KBM-7 (cell line): ENCODE measurements around the gene AKAP9.
"Not testable (repeated sequence)": the region's sequence is repeated elsewhere in the genome, so short reads cannot be mapped to it uniquely, and the experiment has no call there.

Experiments used
- DNase-seq: peaks from one replicate; pipeline ENCODE4 v3.0.0-alpha.2; 2015
- in situ Hi-C: fragments of 300-500 bp; cut with MboI; formaldehyde crosslinking; loops from 2 replicates; pipeline ENCODE4 v1.14.3; 2020; ENCODE audit warnings: low sequenced_read_pairs, low pct_unique_long_range_greater_than_20kb, mixed read lengths

The AKAP9 gene

DNA sequence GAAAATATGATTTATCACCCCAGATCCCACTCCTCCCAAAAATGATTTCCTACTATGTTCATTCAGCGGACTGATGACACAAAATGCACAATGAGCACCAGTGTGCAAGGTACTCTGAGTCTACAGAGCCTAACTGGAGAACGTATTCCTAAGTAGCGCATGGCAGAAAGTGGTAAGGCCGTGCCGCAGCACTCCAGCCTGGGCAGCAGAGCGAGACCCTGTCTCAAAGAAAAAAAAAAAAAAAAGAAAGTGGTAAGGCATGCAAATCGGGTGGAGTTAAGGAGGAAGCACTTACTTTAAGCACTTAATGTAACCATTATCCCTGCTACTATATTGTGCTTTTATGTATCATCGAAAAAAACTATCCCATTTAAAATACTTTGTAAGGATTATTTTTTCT, 168.2 kb downstream of the AKAP9 start:
- in situ Hi-C loops = no loop called here
- no peak for DNase-seq

DNA sequence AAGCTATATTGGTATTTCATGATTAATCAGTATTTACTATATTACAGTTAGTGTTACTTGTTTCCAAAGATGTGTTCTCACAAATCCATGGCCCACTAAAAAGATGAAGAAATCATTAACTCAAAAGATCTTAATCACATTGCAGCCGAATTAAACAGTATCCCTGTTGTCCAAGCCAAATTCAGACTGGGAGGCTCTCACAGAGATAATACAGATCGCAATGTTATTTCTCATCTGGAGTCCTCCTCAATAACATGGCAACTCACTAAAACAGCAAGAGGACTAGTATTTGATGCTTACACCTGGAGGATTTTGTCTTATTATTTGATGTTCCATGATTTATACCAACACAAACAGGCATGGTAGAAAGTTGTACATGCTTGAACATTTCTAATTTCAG, 170.2 kb downstream of the AKAP9 start:
- in situ Hi-C loops = no loop called here

DNA sequence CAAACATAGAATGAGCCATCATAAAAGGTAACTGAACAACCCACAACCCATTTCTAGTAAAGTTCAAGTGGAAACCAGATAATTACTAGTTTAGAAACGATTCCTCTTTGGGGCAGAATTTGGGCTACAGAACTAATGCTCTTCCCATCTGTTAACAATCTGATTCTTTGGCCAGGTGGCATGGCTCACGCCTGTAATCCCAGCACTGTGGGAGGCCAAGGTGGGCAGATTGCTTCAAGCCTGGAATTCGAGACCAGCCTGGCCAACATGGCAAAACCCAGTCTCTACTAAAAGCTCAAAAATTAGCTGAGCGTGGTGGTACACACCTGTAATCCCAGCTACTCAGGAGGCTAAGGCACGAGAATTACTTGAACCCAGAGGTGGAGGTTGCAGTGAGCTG, 175.2 kb downstream of the AKAP9 start:
- no peak for DNase-seq
- in situ Hi-C loops = no loop called here

More for the DNA sequence above, 170.2 kb downstream of the AKAP9 start:
- DNase-seq = no peak

DNA sequence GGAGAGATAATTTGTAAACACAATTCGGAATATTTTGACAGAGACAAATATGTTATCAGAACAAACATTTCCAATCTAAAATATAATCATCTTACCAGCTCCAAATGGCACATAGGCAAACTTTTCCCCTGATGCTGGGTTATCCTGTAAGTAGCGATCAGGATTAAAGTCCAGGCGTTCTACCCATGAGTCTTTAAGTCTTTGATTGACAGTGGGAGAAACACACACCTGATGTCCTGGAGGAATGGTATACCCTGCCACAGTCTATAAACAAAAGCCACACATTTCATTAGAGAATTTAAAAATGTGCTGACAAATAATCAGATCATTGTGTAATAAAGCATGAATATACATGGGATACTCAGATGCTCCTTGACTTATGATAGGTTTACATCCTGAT, 176.3 kb downstream of the AKAP9 start:
- in situ Hi-C loops = no loop called here

DNA sequence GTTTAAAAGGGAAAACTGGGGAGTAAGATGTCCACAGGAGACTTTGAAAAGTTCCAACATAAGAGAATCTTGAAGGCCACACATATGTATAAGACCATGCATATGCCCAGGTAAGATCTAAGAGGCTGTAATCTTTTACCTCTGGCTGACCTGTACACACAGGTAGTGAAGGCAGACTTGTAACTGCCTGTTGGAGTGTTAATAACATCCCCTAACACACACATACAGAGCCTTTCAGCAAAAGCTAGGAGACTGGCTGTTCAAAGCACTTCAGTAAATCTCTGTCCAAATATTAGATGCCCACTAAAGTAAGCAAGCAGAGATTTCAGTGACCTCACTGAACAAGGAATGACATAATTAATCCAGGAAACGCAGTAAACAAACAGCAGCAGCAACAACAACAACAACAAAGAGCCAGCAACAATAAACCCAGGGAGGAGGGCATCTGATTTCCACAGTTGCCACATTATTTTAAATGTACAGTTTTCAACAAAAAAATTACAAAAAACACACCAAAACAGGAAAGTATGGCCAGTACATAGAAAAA, 178.6 kb downstream of the AKAP9 start:
- in situ Hi-C loops = no loop called here

More for the DNA sequence above, 176.3 kb downstream of the AKAP9 start:
- DNase-seq = no peak

DNA sequence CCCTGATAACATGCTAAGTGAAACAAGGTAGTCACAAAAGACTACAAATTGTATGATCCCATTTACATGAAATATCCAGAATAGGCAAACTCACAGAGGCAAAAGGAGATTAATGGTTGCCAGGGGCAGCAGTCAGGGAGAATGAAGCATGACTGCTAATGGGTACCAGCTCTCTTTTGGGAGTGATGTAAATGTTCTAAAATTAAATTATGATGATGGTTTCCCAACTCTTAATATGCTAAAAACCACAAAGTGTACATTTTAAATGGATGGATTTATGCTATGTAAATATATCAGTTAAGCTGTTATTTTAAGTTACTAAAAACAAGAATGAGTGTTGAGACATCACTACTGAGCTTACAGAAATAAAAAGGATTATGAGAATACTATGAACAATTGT, 181.0 kb downstream of the AKAP9 start:
- no peak for DNase-seq
- in situ Hi-C loops = no loop called here

More for the DNA sequence above, 178.6 kb downstream of the AKAP9 start:
- no peak for DNase-seq

DNA sequence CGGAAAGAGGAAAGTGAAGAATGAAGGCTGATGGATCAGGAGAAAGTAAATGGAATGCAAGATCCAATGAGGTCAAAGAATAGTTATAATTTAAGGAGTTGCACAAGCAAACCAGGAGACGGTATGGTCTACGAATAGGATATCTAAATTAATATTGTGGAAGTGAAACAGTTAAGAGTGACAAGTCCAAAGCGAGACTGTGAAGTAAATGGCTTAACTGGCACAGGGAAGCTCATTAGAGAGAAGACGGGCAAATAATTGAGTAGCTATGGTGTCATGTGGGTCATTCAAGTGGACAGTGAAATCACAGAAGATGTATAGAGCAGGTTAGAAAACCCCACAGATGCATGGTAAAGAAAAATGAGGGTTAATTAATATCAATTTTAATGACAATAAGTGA, 190.4 kb downstream of the AKAP9 start:
- DNase-seq = no peak
- in situ Hi-C loops = no loop called here

DNA sequence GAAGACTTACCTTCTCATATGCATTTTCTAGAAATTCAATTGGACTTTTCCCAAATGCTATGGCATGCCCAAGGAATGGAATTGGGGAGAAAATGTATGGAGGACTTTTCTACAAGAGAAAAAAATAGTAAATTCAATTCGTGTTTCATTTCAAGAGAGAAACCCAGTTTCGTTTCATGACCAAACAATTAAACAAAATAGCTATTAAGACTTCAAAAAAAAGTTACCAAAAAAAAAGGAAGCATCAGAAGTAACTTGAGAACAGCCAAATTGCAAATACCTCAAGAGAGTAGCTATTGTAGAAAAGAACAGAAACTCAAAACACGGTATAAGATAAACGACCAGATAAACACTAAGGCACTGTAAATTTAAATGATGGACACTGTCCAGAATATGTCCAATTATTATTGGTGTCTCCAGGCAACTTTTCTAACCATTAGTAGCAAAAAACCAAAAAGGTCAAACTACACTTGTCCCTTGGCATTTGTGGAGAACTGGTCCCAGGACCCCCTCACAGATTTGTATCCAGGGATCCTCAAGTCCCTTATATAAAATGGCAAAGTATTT, 191.2 kb downstream of the AKAP9 start:
- no peak for DNase-seq
- in situ Hi-C loops = no loop called here

DNA sequence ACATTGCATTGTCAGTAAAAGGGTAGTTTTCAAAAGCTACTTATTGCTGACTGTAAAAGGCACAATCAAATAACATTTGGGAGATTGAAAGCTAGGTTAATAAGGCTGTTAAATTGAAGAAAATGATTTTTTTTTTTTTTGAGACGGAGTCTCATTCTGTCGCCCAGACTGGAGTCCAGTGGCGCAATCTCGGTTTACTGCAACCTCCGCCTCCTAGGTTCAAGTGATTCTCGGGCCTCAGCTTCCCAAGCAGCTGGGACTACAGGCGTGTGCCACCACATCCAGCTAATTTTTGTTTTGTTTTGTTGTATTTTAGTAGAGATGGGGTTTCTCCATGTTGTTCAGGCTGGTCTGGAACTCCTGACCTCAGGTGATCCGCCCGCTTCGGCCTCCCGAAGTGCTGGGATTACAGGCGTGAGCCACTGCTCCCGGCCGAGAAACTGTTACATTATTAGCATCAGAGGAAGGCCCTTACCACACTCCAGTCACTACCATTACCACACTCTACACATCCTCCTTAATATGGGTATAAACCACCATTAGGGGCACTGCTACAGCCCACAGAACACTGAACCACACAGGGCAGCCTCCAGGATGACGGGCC, 192.6 kb downstream of the AKAP9 start:
- DNase-seq = no peak
- in situ Hi-C loops = no loop called here

DNA sequence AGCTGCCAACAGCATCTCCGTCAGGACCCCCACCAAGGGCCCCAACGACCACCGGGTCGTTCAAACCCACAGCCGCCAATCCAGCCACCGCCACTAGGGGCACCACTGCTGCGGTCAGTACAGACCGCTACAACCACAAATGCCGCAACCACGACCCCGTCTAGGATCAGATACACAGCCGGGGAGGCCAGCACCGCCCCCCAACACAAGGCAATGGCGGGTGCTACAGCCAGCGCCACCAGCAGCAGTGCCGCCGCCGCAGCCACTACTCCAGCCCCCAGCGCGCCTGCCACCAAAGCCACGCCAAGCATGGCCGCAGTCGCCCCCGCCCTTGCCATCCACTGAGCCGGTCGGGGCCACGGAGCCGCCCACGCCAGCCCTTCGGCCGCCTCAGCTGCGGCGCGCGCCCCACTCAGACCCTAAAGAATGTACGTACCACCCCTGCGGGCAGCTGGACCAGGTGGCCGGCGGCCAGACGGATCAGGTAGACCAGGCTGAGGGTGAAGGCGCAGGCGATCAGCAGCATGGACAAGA, 193.1 kb downstream of the AKAP9 start:
- peak; percentile 78 for DNase-seq
- in situ Hi-C loops = no loop called here

DNA sequence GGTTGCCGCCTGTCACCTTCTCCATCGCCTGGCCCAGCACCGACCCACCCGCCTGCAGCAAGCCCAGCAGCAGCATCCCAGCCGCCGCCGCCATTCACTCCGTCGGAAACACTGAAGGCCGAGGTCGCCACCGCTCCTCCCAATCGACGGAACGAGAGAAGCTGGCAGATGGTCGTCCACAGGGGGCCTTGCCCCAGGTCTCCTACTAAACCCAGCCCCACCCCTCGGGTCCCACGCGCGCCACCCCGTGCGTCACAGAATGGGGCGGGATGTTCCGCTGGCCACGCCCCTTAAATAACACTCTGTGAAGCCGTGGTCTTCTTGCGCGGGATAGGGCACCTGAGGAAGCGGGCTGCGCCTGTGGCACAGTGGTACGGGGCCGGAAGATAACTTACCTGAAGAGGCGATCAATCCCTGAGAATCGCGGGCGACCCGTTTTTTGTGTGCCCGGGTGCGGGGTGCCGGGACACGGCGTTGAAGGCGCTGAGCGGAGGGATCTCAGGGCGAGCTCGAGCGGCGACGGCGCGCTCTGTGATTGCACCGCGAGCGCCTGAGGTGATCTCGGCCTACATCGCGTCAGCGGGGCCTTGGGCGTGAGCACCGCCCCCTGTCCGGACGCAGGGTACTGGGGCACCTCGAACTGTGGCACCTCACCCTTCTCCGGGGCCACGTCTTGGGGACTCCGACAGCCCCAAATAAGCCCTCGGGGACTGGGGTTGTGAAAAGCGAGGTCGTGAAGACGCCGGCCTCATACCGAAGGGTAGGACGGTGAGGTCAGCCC, 193.8 kb downstream of the AKAP9 start, which contains the start of gene CYP51A1:
CYP51A1 (minus strand) TSS at position 207 of the 781 bp plus-strand sequence; CDS start at position 94, 113 bp downstream.
- peak; percentile 93 for DNase-seq
- in situ Hi-C loops = no loop called here

DNA sequence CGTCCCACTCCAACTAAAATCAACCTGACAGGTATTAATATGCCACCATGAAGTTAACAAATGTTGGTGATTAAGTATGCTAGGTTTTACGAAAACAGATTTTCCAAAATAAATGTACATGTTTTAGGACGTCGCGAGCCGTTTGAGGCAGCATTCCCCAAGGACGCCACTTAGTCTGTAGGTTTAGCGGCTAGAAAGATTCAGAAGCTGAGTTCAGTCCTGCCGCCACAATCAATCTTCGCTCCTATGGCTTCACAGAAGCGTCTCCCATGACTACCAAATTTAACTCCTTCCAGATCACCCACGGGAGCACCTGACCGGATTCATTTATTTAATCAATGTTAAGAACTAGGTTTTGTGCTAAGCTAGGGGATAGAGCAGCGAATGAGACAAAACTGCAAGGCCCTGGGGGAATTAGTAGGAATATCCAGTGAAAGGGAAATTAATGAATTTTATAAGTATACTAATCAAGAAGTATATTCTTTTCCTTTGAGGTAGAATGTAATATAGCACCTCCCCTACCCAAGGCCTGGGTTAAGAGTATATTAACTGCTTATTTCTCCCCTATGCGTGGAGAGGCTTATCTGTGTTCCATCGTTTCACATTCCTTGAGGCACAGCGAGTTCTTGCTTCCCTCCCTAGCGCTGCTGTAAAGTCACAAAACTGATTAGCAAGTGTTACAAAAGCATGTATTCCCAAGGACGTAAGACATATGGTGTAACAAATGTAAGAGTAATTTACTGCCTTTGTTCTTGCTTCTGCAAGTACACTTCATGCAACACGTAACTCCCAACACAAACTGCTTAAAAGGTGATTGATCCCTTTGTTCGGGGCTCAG, 194.6 kb downstream of the AKAP9 start:
- in situ Hi-C loops = no loop called here
- DNase-seq = no peak

DNA sequence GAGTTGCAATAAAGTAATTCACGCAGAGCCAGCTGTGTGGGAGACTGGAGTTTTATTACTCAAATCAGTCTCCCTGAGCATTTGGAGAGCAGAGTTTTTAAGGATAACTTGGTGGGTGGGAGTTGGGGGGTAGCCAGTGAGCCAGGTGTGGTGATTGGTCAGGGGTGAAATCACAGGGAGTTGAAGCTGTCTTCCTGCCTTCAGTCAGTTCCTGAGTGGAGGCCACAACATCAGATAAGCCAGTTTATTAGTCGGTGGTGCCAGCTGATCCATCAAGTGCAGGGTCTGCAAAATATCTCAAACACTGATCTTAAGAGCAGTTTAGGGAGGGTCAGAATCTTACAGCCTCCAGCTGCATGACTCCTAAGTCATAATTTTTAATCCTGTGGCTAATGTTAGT, 196.9 kb downstream of the AKAP9 start:
- DNase-seq = peak; percentile 38
- in situ Hi-C loops = no loop called here

DNA sequence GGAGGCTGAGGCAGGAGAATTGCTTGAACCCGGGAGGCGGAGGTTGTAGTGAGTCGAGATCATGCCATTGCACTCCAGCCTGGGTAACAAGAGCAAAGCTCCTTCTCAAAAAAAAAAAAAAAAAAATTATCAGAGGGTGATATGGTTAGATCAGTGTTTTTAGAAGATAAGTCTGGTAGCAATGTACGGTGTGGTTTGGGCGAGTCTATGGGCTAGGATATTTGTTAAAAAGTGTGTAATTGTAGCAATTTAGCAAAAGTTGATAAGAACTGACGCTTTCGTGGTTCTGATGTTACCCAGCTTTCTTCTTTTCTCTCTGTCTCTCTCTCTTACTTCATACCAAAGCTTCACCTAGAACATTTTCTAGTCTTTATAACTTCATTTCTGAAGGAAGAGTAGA, 200.5 kb downstream of the AKAP9 start:
- in situ Hi-C loops = no loop called here
- DNase-seq = no peak

DNA sequence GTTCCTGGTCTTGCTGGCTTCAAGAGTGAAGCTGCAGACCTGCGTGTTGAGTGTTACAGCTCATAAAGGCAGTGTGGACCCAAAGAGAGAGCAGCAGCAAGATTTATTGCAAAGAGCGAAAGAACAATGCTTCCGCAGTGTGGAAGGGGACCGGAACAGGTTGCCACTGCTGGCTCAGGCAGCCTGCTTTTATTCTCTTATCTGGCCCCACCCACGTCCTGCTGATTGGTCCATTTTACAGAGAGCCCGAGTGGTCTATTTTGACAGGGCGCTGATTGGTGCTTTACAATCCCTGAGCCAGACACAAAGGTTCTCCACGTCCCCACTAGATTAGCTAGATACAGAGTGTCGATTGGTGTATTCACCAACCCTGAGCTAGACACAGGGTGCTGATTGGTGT, 202.1 kb downstream of the AKAP9 start:
- DNase-seq, in situ Hi-C loops: not testable (repeated sequence)

DNA sequence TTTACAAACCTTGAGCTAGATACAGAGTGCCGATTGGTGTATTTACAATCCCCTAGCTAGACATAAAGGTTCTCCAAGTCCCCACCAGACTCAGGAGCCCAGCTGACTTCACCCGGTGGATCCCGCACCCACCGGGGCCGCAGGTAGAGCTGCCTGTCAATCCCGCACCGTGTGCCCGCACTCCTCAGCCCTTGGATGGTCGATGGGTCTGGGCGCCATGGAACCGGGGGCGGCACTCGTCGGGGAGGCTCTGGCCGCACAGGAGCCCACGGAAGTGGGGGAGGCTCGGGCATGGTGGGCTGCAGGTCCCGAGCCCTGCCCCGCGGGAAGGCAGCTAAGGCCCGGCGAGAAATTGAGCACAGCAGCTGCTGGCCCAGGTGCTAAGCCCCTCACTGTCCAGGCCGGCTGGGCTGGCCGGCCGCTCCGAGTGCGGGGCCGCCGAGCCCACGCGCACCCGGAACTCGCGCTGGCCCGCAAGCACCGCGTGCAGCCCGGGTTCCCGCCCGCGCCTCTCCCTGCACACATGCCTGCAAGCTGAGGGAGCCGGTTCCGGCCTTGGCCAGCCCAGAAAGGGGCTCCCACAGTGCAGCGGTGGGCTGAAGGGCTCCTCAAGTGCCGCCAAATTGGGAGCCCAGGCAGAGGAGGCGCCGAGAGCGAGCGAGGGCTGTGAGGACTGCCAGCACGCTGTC, 202.7 kb downstream of the AKAP9 start:
- DNase-seq, in situ Hi-C loops: not testable (repeated sequence)

DNA sequence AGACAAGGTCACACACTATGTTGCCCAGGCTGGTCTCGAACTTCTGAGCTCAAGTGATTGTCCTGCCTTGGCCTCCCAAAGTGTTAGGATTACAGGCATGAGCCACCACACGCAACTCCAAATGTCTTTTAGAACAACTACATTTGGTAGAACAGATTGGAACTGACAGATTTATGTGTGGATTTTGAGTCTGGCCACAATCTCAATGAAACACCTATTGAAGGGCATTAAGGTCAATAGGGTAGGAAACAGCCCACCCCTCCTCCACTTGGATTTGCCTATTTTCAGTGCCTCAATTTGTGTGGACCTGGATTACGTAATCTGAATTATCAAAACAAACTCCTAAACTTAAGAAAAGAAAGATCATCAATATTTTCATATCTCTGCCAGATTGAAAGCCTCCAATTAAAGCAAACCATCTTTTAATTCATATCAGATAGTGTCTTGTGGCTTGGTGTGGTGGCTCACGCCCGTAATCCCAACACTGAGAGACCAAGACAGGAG, 209.1 kb downstream of the AKAP9 start:
- no peak for DNase-seq
- in situ Hi-C loops = no loop called here

DNA sequence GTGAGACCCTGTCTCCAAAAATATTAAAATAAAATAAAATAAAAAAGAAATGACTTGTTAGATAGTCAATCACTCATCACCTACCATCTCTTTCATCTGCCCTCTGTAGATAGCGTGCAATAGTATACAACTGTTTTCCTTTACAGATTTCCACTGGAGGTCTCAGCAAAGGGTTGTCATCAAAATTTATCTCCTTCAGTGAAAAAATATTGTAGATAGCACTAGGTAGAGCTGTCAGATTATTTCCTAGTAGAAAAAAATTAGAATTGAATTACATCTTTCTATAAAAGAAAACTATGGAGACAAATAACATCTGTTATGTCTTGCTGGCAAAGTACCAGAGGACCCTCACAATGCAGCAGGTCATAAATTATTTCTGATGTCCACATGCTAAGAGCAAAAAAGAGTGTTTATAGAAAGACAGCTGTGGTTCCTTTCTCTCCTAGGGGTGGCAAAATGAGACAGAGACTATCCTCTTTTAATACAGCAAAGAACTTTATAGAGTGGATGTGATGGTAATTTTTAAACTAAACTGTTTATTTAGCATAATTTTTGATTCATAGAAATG, 209.9 kb downstream of the AKAP9 start:
- DNase-seq = no peak
- in situ Hi-C loops = no loop called here
